GM12878 (cell line): ENCODE measurements around the gene ZNF688. TPM values are rescaled to one million over a fixed set of nuclear protein-coding genes. Genes with fewer than 3 reads are reported as not detected.

Source experiments
- ATAC-seq: fragments of 200-7000 bp; cut with Tn5 transposase; 3 replicates; pipeline ENCODE4 v1.9.1; 2020; ENCODE audit warnings: mild to moderate bottlenecking, moderate library complexity
- BruUV-seq: library from RNA; stranded (reverse); fragments of 400-500 nt; replicated peaks from 2 replicates; lab custom pipeline; 2021; lab: Mats Ljungman, UMichigan
- CTCF ChIA-PET: fragments of 300-600 bp; sonication (Branson Sonifier 250); formaldehyde crosslinking; extraction: SDS; loops from one replicate; lab custom pipeline; 2021; ENCODE audit warnings: inconsistent platforms; lab: Yijun Ruan, JAX
- POLR2A ChIA-PET: fragments of 350-600 bp; formaldehyde crosslinking; extraction: SDS; loops from one replicate; lab custom pipeline; 2021; ENCODE audit warnings: inconsistent platforms; lab: Charles Lee
- RAD21 ChIA-PET: fragments of 300-600 bp; sonication (Branson Sonifier 250); formaldehyde crosslinking; loops from one replicate; lab custom pipeline; 2023; ENCODE audit warnings: antibody characterized with exemption; ENCODE audit not compliant: unreplicated experiment; lab: Charles Lee
- SMC1A ChIA-PET: fragments of 300-600 bp; sonication (Branson Sonifier 250); formaldehyde crosslinking; loops from one replicate; lab custom pipeline; 2023; ENCODE audit not compliant: unreplicated experiment, uncharacterized antibody; lab: Charles Lee
- DNase-seq: peaks from one replicate; pipeline ENCODE4 v3.0.0-alpha.2; 2011; ENCODE audit warnings: low read depth, low spot score
- FAIRE-seq: peaks from 3 replicates; lab custom pipeline; 2011; peaks lifted over from hg19 to GRCh38; lab: Jason Lieb, UNC
- H2AFZ ChIP-seq: 2 replicates; pipeline ENCODE4 v1.6.0; 2011; ENCODE audit warnings: low read depth, low read length, control low read depth; ENCODE audit not compliant: control insufficient read depth
- H3K27ac ChIP-seq: 2 replicates; pipeline ENCODE4 v1.5.1; 2011; ENCODE audit warnings: control low read depth; ENCODE audit not compliant: control insufficient read depth, insufficient read depth
- H3K27me3 ChIP-seq, 2 experiments: replicated peaks in 1 of 2; 2 replicates each; pipeline versions ENCODE4 v1.6.0 to v1.6.1; 2011; ENCODE audit warnings: low read length in 1 of 2; ENCODE audit not compliant: control insufficient read depth in 2 of 2, insufficient read depth in 2 of 2
- H3K36me3 ChIP-seq, 2 experiments: 2 replicates each; pipeline ENCODE4 v1.5.1; 2011; ENCODE audit warnings: low read length in 1 of 2; ENCODE audit not compliant: control insufficient read depth in 2 of 2, insufficient read depth in 2 of 2
- H3K4me1 ChIP-seq: 2 replicates; pipeline ENCODE4 v1.6.1; 2011; ENCODE audit warnings: mild to moderate bottlenecking, low read length, moderate library complexity, mixed read lengths; ENCODE audit not compliant: control insufficient read depth, insufficient read depth
- H3K4me2 ChIP-seq: 2 replicates; pipeline ENCODE4 v1.6.0; 2011; ENCODE audit warnings: control low read depth; ENCODE audit not compliant: control insufficient read depth, insufficient read depth
- H3K4me3 ChIP-seq: fragments of 200-600 bp; sonication (generic); 2 replicates; pipeline ENCODE4 v1.5.1; 2016
- H3K79me2 ChIP-seq: 2 replicates; pipeline ENCODE4 v1.6.0; 2011; ENCODE audit warnings: low read length; ENCODE audit not compliant: control insufficient read depth, insufficient read depth
- H3K9ac ChIP-seq: 2 replicates; pipeline ENCODE4 v1.8.0; 2011; ENCODE audit warnings: low read length, control low read depth, mixed read lengths; ENCODE audit not compliant: control insufficient read depth, insufficient read depth
- H3K9me3 ChIP-seq: replicated peaks from 3 replicates; pipeline ENCODE4 v1.5.1; 2011; ENCODE audit warnings: mild to moderate bottlenecking, low read length; ENCODE audit not compliant: control insufficient read depth, insufficient read depth
- H4K20me1 ChIP-seq: 2 replicates; pipeline ENCODE4 v1.6.0; 2011; ENCODE audit not compliant: control insufficient read depth, insufficient read depth
- BMI1 ChIP-seq: fragments of 450-650 bp; IDR thresholded peaks from 2 replicates; pipeline ENCODE4 v1.6.1; 2016; ENCODE audit warnings: mild to moderate bottlenecking, moderate library complexity, borderline replicate concordance
- CBFB ChIP-seq: IDR thresholded peaks from 2 replicates; pipeline ENCODE4 v1.6.1; 2016; ENCODE audit warnings: antibody characterized with exemption, low read depth
- SMC3 ChIP-seq: IDR thresholded peaks from 2 replicates; pipeline ENCODE4 v1.6.1; 2011; ENCODE audit warnings: low read length, improper control_type of control experiment, borderline replicate concordance
- YY1 ChIP-seq: IDR thresholded peaks from 2 replicates; pipeline ENCODE4 v1.6.1; 2011; ENCODE audit warnings: low read depth, mild to moderate bottlenecking, low read length
- ZNF207 ChIP-seq: fragments of 450-650 bp; IDR thresholded peaks from 2 replicates; pipeline ENCODE4 v1.6.1; 2014; ENCODE audit warnings: antibody characterized with exemption, mild to moderate bottlenecking, borderline replicate concordance
- ZNF24 ChIP-seq: fragments of 450-650 bp; IDR thresholded peaks from 2 replicates; pipeline ENCODE4 v1.6.1; 2017; ENCODE audit warnings: antibody characterized with exemption, mild to moderate bottlenecking
- WGBS: methylation state at CpG from one replicate; pipeline ENCODE4 v1.1.6; 2016; ENCODE audit warnings: low lambda C conversion rate; ENCODE audit not compliant: insufficient replicate concordance, insufficient coverage; ENCODE audit errors: missing lambda C conversion rate; 5-methylcytosine and 5-hydroxymethylcytosine counted together
- in situ Hi-C: fragments of 300-500 bp; cut with MboI; formaldehyde crosslinking; loops from 9 replicates; pipeline ENCODE4 v1.14.3; 2018; ENCODE audit warnings: mixed read lengths
- intact Hi-C: fragments of 100-400 bp; cut with micrococcal nuclease; formaldehyde crosslinking; loops from one replicate; pipeline ENCODE4 v1.14.2; 2022; ENCODE audit not compliant: unreplicated experiment
- polyA plus RNA-seq, 11 experiments: library from polyadenylated mRNA; depleted of rRNA in 4 of 11; unstranded in 6 of 11; stranded (reverse) in 5 of 11; fragments of >200 nt; fragmentation: Nextera tagmentation in 4 of 11; fragmentation: Illumina TruSeq in 1 of 11; extraction: Ambion mirVana in 4 of 11; extraction: Trizol in 1 of 11; gene quantifications; 1 replicate in 1 of 11; 2 replicates in 10 of 11; pipeline versions ENCODE4 v1.2.1 to v1.2.3, GENCODE V29; 2011 to 2016; ENCODE audit warnings: inconsistent platforms in 2 of 11, missing spikeins in 2 of 11, low read depth in 1 of 11
- total RNA-seq, 4 experiments: library from RNA; depleted of rRNA in 3 of 4; stranded (reverse); fragments of >200 nt in 3 of 4; fragmentation: Illumina TruSeq in 1 of 4; extraction: Trizol in 1 of 4; gene quantifications; 2 replicates each; pipeline versions ENCODE4 v1.2.1 to v1.2.3, GENCODE V29; 2013 to 2021
- TF ChIP-seq, protein P1 (sequence below): fragments of 450-650 bp; formaldehyde crosslinking; IDR thresholded peaks from 2 replicates; pipeline ENCODE4 v1.5.0; 2022; ENCODE audit warnings: mild to moderate bottlenecking, missing genetic modification characterization
- TF ChIP-seq, protein P2 (sequence below): IDR thresholded peaks from 2 replicates; pipeline ENCODE4 v1.6.1; 2012; ENCODE audit warnings: low read depth, low read length, improper control_type of control experiment
- TF ChIP-seq, protein P3 (sequence below): fragments of 450-650 bp; IDR thresholded peaks from 2 replicates; pipeline ENCODE4 v1.6.1; 2016; ENCODE audit warnings: mild to moderate bottlenecking

The ZNF688 gene
- total and polyA plus RNA-seq, 10 of the 15 experiments (the other 5 are each of a cell fraction or from before 2014, with no cell fraction given) = 0.14 to 17.4 (median 10.6) TPM

DNA sequence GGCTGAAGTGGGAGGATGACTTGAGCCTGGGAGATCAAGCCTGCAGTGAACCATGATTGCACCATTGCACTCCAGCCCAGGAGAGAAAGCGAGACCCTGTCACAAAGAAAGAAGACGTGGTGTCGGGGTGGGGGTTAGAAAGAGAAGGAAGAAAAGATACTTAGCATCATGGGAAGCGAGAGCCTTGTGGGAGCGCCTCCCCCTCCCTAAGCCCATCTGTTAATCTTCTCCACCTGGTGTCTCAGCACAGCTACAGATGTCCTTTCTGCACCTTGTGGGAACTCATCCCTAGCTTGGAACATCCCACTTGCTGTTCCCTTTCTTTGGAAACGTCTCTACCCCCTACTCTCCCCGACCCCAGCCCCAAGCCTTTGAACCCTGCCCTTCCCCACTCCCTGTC, 6.0 kb downstream of the ZNF688 start (continued):
- TF ChIP-seq SMC3 (no peak), ZNF207 (no peak), CBFB (no peak), BMI1 (no peak)
- TF ChIP-seq, protein P1, sequence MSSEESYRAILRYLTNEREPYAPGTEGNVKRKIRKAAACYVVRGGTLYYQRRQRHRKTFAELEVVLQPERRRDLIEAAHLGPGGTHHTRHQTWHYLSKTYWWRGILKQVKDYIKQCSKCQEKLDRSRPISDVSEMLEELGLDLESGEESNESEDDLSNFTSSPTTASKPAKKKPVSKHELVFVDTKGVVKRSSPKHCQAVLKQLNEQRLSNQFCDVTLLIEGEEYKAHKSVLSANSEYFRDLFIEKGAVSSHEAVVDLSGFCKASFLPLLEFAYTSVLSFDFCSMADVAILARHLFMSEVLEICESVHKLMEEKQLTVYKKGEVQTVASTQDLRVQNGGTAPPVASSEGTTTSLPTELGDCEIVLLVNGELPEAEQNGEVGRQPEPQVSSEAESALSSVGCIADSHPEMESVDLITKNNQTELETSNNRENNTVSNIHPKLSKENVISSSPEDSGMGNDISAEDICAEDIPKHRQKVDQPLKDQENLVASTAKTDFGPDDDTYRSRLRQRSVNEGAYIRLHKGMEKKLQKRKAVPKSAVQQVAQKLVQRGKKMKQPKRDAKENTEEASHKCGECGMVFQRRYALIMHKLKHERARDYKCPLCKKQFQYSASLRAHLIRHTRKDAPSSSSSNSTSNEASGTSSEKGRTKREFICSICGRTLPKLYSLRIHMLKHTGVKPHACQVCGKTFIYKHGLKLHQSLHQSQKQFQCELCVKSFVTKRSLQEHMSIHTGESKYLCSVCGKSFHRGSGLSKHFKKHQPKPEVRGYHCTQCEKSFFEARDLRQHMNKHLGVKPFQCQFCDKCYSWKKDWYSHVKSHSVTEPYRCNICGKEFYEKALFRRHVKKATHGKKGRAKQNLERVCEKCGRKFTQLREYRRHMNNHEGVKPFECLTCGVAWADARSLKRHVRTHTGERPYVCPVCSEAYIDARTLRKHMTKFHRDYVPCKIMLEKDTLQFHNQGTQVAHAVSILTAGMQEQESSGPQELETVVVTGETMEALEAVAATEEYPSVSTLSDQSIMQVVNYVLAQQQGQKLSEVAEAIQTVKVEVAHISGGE (CRISPR knock-in tag) = no peak

- no peak for DNase-seq
- H3K9me3 ChIP-seq = no peaks in the 10 kb centered on the region
- ChIA-PET SMC1A (interaction anchor here (0.7 to 1.0 kb wide), 3 partner anchors 26 to 34 kb away, joined by 3 to 4 read pairs (median 4); no protein-coding TSS in a partner anchor), POLR2A (interaction anchor here (0.7 to 5.9 kb wide), 7 partner anchors 9 to 132 kb away, joined by 3 to 109 read pairs (median 7); partner anchors contain the start of genes DCTPP1, ZNF688, ZNF689 and ZNF747), RAD21 (interaction anchor here (0.9 to 2.3 kb wide), 5 partner anchors 10 to 152 kb away, joined by 3 to 10 read pairs (median 3); partner anchors contain the start of gene ZNF747), CTCF (interaction anchor here (0.9 to 3.1 kb wide), 7 partner anchors 9 to 152 kb away, joined by 3 to 12 read pairs (median 5); partner anchors contain the start of genes DCTPP1, ZNF688, ZNF689 and ZNF747)
- no TSS peak for BruUV-seq
- peak overlapping the region; percentile 94 for H2AFZ ChIP-seq
- no peak for ATAC-seq
- H3K4me1 ChIP-seq = peaks cover 1% of the 10 kb centered on the region
- in situ Hi-C loops (no loop called here), intact Hi-C loops (no loop called here)
- peak overlapping the region; percentile 74 for H3K9ac ChIP-seq
- no peaks in the 10 kb centered on the region for H4K20me1 ChIP-seq
- H3K27me3 ChIP-seq = no peaks in the 10 kb centered on the region
- peaks cover 9% of the 10 kb centered on the region for H3K79me2 ChIP-seq
- H3K4me2 ChIP-seq = peak overlapping the region; percentile 64; the same call in 1 of the 2 replicates
- 93% methylated on average over 12 of the region's 14 CpGs for WGBS
- H3K36me3 ChIP-seq = no peaks in the 10 kb centered on the region; a peak in 1 of 4 replicates
- H3K27ac ChIP-seq = peak overlapping the region; percentile 78
- TF ChIP-seq, protein P2, sequence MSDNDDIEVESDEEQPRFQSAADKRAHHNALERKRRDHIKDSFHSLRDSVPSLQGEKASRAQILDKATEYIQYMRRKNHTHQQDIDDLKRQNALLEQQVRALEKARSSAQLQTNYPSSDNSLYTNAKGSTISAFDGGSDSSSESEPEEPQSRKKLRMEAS = no peak
- 0 out of 2 replicates have a peak, but pooled peaks have one; percentile 17 for TF ChIP-seq YY1
- TF ChIP-seq, protein P3, sequence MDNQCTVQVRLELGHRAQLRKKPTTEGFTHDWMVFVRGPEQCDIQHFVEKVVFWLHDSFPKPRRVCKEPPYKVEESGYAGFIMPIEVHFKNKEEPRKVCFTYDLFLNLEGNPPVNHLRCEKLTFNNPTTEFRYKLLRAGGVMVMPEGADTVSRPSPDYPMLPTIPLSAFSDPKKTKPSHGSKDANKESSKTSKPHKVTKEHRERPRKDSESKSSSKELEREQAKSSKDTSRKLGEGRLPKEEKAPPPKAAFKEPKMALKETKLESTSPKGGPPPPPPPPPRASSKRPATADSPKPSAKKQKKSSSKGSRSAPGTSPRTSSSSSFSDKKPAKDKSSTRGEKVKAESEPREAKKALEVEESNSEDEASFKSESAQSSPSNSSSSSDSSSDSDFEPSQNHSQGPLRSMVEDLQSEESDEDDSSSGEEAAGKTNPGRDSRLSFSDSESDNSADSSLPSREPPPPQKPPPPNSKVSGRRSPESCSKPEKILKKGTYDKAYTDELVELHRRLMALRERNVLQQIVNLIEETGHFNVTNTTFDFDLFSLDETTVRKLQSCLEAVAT = peak; percentile 64; the same call in 1 of the 2 replicates
- no peak for TF ChIP-seq ZNF24
- no peak for FAIRE-seq
- H3K4me3 ChIP-seq = peak overlapping the region; percentile 66; the same call in 1 of the 2 replicates
These were observed 9.5 kb downstream of the ZNF688 start for GRCh38 chr16:30562021-30562420.
